WTC11 (cell line): ENCODE data around the gene SARM1. TPM values are rescaled to one million over a fixed set of nuclear protein-coding genes. Genes with fewer than 3 reads are reported as not detected.

Source experiments
- ATAC-seq: fragments of 200-7000 bp; cut with Tn5 transposase; 2 replicates; pipeline ENCODE4 v1.10.0; 2021; ENCODE audit warnings: mild to moderate bottlenecking, moderate library complexity
- CTCF ChIA-PET: fragments of 300-600 bp; sonication (Branson Sonifier 250); formaldehyde crosslinking; loops from one replicate; lab custom pipeline; 2021; ENCODE audit warnings: antibody characterized with exemption; lab: Charles Lee
- POLR2A ChIA-PET: fragments of 350-600 bp; sonication (Branson Sonifier 250); formaldehyde crosslinking; loops from one replicate; lab custom pipeline; 2021; ENCODE audit warnings: antibody characterized with exemption; lab: Charles Lee
- DNase-seq: peaks from one replicate; pipeline ENCODE4 v3.0.0; 2021; ENCODE audit warnings: low spot score
- H3K27ac Mint-ChIP-seq: 2 replicates; pipeline ENCODE4 v1.8.0; 2021; ENCODE audit warnings: mixed read lengths
- H3K27me3 Mint-ChIP-seq: 2 replicates; pipeline ENCODE4 v1.8.0; 2021; ENCODE audit warnings: low read depth, mild to moderate bottlenecking, moderate library complexity, mixed read lengths
- H3K36me3 Mint-ChIP-seq: 2 replicates; pipeline ENCODE4 v1.8.0; 2021; ENCODE audit warnings: mixed read lengths
- H3K4me1 Mint-ChIP-seq: 2 replicates; pipeline ENCODE4 v1.8.0; 2022; ENCODE audit warnings: mixed read lengths
- H3K4me3 Mint-ChIP-seq: 2 replicates; pipeline ENCODE4 v1.8.0; 2021; ENCODE audit warnings: mild to moderate bottlenecking, moderate library complexity, mixed read lengths
- H3K9me3 Mint-ChIP-seq: 2 replicates; pipeline ENCODE4 v1.8.0; 2021; ENCODE audit warnings: mixed read lengths
- CREM ChIP-seq: sonication (generic); formaldehyde crosslinking; IDR thresholded peaks from 2 replicates; pipeline ENCODE4 v1.8.1; 2022; ENCODE audit warnings: mild to moderate bottlenecking, missing genetic modification reagents, moderate library complexity
- ELF4 ChIP-seq: sonication (generic); formaldehyde crosslinking; IDR thresholded peaks from 2 replicates; pipeline ENCODE4 v1.8.1; 2022; ENCODE audit warnings: low read depth, mild to moderate bottlenecking, moderate library complexity, missing genetic modification reagents
- ESRRA ChIP-seq: sonication (generic); formaldehyde crosslinking; IDR thresholded peaks from 2 replicates; pipeline ENCODE4 v1.8.1; 2022; ENCODE audit warnings: mild to moderate bottlenecking, missing genetic modification reagents, borderline replicate concordance
- FOXJ3 ChIP-seq: sonication (generic); formaldehyde crosslinking; IDR thresholded peaks from 2 replicates; pipeline ENCODE4 v1.9.0; 2021; ENCODE audit warnings: missing genetic modification reagents, mild to moderate bottlenecking, borderline replicate concordance
- FOXK1 ChIP-seq: sonication (generic); formaldehyde crosslinking; IDR thresholded peaks from 2 replicates; pipeline ENCODE4 v1.8.0; 2022; ENCODE audit warnings: mild to moderate bottlenecking, moderate library complexity, missing genetic modification reagents
- FOXP1 ChIP-seq: sonication (generic); formaldehyde crosslinking; IDR thresholded peaks from 2 replicates; pipeline ENCODE4 v1.8.0; 2022; ENCODE audit warnings: missing genetic modification reagents, mild to moderate bottlenecking, moderate library complexity, borderline replicate concordance
- GRHL2 ChIP-seq: fragments of 250-450 bp; sonication (Bioruptor Pico); IDR thresholded peaks from 2 replicates; pipeline ENCODE4 v1.8.0; 2022; ENCODE audit warnings: mild to moderate bottlenecking, moderate library complexity; ENCODE audit not compliant: insufficient replicate concordance, severe bottlenecking
- JAZF1 ChIP-seq: fragments of 250-450 bp; sonication (Bioruptor Pico); IDR thresholded peaks from 2 replicates; pipeline ENCODE4 v1.9.0; 2021; ENCODE audit warnings: moderate library complexity, mild to moderate bottlenecking, inconsistent platforms
- MYBL2 ChIP-seq: sonication (generic); formaldehyde crosslinking; IDR thresholded peaks from 2 replicates; pipeline ENCODE4 v1.8.1; 2023; ENCODE audit warnings: mild to moderate bottlenecking, moderate library complexity, missing genetic modification reagents
- SMAD3 ChIP-seq: sonication (generic); formaldehyde crosslinking; IDR thresholded peaks from 2 replicates; pipeline ENCODE4 v1.8.0; 2022; ENCODE audit warnings: missing genetic modification reagents, mild to moderate bottlenecking, borderline replicate concordance
- TCF7 ChIP-seq: sonication (generic); formaldehyde crosslinking; IDR thresholded peaks from 2 replicates; pipeline ENCODE4 v1.8.0; 2022; ENCODE audit warnings: mild to moderate bottlenecking, low read depth, missing genetic modification reagents, moderate library complexity
- TP53 ChIP-seq: sonication (generic); formaldehyde crosslinking; IDR thresholded peaks from 2 replicates; pipeline ENCODE4 v1.8.1; 2023; ENCODE audit warnings: mild to moderate bottlenecking, missing genetic modification reagents
- ZBTB21 ChIP-seq: sonication (generic); formaldehyde crosslinking; IDR thresholded peaks from 2 replicates; pipeline ENCODE4 v1.8.1; 2023; ENCODE audit warnings: mild to moderate bottlenecking, missing genetic modification reagents, borderline replicate concordance
- ZNF423 ChIP-seq: fragments of 250-450 bp; sonication (Bioruptor Pico); IDR thresholded peaks from 2 replicates; pipeline ENCODE4 v2.1.2; 2022; ENCODE audit warnings: mild to moderate bottlenecking, moderate library complexity
- total RNA-seq: library from RNA; stranded (reverse); gene quantifications from 3 replicates; pipeline ENCODE4 v1.2.3, GENCODE V29; 2021
- TF ChIP-seq, protein P1 (sequence below): fragments of 250-450 bp; sonication (Bioruptor Pico); conservative IDR thresholded peaks from 2 replicates; pipeline ENCODE4 v1.9.0; 2021; ENCODE audit warnings: mild to moderate bottlenecking
- TF ChIP-seq, protein P2 (sequence below): sonication (generic); formaldehyde crosslinking; IDR thresholded peaks from 2 replicates; pipeline ENCODE4 v1.8.1; 2023; ENCODE audit warnings: mild to moderate bottlenecking, missing genetic modification reagents
- TF ChIP-seq, protein P3 (sequence below): sonication (generic); formaldehyde crosslinking; IDR thresholded peaks from 2 replicates; pipeline ENCODE4 v1.8.0; 2023; ENCODE audit warnings: missing genetic modification reagents
- TF ChIP-seq, protein P4 (sequence below): sonication (generic); formaldehyde crosslinking; IDR thresholded peaks from 2 replicates; pipeline ENCODE4 v1.8.1; 2022; ENCODE audit warnings: missing genetic modification reagents, borderline replicate concordance
- TF ChIP-seq, protein P5 (sequence below): sonication (generic); formaldehyde crosslinking; IDR thresholded peaks from 2 replicates; pipeline ENCODE4 v1.8.0; 2022; ENCODE audit warnings: mild to moderate bottlenecking, missing genetic modification reagents
- TF ChIP-seq, protein P6 (sequence below): sonication (generic); formaldehyde crosslinking; IDR thresholded peaks from 2 replicates; pipeline ENCODE4 v1.8.1; 2022; ENCODE audit warnings: mild to moderate bottlenecking, missing genetic modification reagents, moderate library complexity, borderline replicate concordance
- TF ChIP-seq, protein P7 (sequence below): sonication (generic); formaldehyde crosslinking; IDR thresholded peaks from 2 replicates; pipeline ENCODE4 v1.8.0; 2022; ENCODE audit warnings: mild to moderate bottlenecking, missing genetic modification reagents
- TF ChIP-seq, protein P8 (sequence below): sonication (generic); formaldehyde crosslinking; IDR thresholded peaks from 2 replicates; pipeline ENCODE4 v1.8.0; 2023; ENCODE audit warnings: mild to moderate bottlenecking, missing genetic modification reagents

Gene SARM1
- total RNA-seq, 1 experiment from 2014 or later: 3.8 TPM

DNA sequence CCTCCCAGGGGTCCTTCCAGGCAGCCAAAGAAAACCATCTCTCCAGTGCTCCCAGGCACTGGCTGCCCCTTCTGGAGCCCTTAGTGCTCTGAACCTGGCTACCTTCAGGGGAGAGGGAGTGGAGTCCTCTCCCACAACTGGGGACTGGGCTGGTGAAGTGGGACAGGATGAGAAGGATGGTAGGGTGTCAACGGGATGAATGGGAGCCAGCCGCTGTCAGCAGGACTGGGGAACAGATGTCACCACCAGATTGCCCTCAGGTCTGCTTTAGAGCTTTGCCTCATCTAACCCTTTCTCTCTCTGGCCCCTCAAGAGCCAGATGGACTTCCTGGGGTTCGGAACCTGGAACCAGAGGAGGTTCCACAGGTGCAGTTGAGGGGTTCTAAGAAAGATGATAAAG is 6.0 kb upstream of the SARM1 start:
- H3K9me3 Mint-ChIP-seq: no peaks in the 10 kb centered on the region
- H3K27ac Mint-ChIP-seq: no peak overlapping the region
- H3K4me1 Mint-ChIP-seq: peaks cover 9% of the 10 kb centered on the region
- no peaks in the 10 kb centered on the region; the same call in 1 of the 2 replicates for H3K27me3 Mint-ChIP-seq
- no peak for ATAC-seq
- POLR2A ChIA-PET: no interaction called here
- CTCF ChIA-PET: interaction anchor here (2.0 to 2.5 kb wide), 2 partner anchors 8 to 51 kb away, joined by 7 to 16 read pairs; partner anchors contain the start of gene POLDIP2
- no peak for DNase-seq
- TF ChIP-seq, protein P1, sequence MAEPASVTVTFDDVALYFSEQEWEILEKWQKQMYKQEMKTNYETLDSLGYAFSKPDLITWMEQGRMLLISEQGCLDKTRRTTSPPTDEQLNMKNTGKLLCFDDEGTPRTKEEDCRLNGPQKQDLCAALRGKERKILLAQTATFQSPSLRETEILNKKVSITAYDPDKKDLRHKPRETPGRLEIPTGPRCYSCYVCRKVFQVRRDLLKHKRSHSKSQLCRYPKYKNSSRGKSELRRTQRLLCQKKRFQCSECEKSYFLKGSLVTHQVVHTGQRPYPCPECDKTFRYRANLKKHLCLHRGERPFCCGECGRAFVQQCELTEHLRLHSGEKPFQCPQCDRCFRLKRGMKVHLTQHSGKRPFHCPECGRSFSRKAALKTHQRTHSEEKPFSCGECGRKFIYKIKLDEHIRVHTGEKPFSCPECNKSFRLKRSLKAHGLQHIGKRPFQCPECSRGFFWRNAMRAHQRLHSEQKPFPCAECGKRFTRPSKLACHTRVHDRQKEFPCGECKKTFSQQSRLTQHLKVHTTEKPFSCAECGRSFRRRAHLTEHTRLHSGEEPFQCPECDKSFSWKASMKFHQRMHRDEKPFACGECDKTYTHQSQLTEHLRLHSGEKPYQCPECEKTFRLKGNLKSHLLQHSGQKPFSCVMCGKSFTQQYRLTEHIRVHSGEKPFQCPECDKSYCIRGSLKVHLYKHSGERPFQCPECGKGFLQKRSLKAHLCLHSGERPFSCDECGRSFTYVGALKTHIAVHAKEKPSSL (CRISPR knock-in tag): no peak
- TF ChIP-seq, protein P2, sequence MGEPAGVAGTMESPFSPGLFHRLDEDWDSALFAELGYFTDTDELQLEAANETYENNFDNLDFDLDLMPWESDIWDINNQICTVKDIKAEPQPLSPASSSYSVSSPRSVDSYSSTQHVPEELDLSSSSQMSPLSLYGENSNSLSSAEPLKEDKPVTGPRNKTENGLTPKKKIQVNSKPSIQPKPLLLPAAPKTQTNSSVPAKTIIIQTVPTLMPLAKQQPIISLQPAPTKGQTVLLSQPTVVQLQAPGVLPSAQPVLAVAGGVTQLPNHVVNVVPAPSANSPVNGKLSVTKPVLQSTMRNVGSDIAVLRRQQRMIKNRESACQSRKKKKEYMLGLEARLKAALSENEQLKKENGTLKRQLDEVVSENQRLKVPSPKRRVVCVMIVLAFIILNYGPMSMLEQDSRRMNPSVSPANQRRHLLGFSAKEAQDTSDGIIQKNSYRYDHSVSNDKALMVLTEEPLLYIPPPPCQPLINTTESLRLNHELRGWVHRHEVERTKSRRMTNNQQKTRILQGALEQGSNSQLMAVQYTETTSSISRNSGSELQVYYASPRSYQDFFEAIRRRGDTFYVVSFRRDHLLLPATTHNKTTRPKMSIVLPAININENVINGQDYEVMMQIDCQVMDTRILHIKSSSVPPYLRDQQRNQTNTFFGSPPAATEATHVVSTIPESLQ (CRISPR knock-in tag): no peak
- TF ChIP-seq TCF7 (CRISPR knock-in tag) (no peak), FOXK1 (CRISPR knock-in tag) (no peak), ESRRA (CRISPR knock-in tag) (no peak)
- no peak overlapping the region for H3K4me3 Mint-ChIP-seq
- H3K36me3 Mint-ChIP-seq: peaks cover 13% of the 10 kb centered on the region

DNA sequence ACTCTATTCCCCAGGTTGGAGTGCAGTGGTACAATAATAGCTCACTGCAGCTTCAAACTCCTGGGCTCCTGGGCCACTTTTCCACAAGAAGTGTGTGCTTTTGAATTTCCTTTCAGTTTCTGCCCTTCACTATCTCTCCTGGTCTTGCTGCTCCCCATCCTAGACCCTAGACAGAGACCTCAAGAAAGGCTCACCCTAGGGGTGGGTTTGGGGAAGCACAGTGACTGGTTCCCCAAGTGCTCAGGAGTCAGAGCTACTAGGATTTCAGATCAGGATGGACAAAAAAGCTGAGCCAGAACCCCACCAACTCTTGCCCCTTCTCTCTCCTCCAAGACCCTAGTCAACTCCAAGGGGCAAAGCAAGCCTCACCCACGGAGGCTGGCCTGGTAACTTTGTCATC is 4.9 kb upstream of the SARM1 start:
- DNase-seq: no peak
- TF ChIP-seq FOXP1 (CRISPR knock-in tag) (no peak), ELF4 (CRISPR knock-in tag) (no peak), FOXJ3 (CRISPR knock-in tag) (no peak), MYBL2 (CRISPR knock-in tag) (no peak), SMAD3 (no peak), ZBTB21 (CRISPR knock-in tag) (no peak), CREM (CRISPR knock-in tag) (no peak), ZNF423 (CRISPR knock-in tag) (no peak), JAZF1 (CRISPR knock-in tag) (no peak), GRHL2 (no peak), TP53 (no peak)
- TF ChIP-seq, protein P3, sequence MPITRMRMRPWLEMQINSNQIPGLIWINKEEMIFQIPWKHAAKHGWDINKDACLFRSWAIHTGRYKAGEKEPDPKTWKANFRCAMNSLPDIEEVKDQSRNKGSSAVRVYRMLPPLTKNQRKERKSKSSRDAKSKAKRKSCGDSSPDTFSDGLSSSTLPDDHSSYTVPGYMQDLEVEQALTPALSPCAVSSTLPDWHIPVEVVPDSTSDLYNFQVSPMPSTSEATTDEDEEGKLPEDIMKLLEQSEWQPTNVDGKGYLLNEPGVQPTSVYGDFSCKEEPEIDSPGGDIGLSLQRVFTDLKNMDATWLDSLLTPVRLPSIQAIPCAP: no peak
- TF ChIP-seq, protein P4, sequence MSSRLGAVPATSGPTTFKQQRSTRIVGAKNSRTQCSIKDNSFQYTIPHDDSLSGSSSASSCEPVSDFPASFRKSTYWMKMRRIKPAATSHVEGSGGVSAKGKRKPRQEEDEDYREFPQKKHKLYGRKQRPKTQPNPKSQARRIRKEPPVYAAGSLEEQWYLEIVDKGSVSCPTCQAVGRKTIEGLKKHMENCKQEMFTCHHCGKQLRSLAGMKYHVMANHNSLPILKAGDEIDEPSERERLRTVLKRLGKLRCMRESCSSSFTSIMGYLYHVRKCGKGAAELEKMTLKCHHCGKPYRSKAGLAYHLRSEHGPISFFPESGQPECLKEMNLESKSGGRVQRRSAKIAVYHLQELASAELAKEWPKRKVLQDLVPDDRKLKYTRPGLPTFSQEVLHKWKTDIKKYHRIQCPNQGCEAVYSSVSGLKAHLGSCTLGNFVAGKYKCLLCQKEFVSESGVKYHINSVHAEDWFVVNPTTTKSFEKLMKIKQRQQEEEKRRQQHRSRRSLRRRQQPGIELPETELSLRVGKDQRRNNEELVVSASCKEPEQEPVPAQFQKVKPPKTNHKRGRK (CRISPR knock-in tag): no peak
- TF ChIP-seq, protein P5, sequence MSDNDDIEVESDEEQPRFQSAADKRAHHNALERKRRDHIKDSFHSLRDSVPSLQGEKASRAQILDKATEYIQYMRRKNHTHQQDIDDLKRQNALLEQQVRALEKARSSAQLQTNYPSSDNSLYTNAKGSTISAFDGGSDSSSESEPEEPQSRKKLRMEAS: no peak
- TF ChIP-seq, protein P6, sequence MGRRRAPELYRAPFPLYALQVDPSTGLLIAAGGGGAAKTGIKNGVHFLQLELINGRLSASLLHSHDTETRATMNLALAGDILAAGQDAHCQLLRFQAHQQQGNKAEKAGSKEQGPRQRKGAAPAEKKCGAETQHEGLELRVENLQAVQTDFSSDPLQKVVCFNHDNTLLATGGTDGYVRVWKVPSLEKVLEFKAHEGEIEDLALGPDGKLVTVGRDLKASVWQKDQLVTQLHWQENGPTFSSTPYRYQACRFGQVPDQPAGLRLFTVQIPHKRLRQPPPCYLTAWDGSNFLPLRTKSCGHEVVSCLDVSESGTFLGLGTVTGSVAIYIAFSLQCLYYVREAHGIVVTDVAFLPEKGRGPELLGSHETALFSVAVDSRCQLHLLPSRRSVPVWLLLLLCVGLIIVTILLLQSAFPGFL: no peak
- TF ChIP-seq, protein P7, sequence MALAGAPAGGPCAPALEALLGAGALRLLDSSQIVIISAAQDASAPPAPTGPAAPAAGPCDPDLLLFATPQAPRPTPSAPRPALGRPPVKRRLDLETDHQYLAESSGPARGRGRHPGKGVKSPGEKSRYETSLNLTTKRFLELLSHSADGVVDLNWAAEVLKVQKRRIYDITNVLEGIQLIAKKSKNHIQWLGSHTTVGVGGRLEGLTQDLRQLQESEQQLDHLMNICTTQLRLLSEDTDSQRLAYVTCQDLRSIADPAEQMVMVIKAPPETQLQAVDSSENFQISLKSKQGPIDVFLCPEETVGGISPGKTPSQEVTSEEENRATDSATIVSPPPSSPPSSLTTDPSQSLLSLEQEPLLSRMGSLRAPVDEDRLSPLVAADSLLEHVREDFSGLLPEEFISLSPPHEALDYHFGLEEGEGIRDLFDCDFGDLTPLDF: no peak
- TF ChIP-seq, protein P8, sequence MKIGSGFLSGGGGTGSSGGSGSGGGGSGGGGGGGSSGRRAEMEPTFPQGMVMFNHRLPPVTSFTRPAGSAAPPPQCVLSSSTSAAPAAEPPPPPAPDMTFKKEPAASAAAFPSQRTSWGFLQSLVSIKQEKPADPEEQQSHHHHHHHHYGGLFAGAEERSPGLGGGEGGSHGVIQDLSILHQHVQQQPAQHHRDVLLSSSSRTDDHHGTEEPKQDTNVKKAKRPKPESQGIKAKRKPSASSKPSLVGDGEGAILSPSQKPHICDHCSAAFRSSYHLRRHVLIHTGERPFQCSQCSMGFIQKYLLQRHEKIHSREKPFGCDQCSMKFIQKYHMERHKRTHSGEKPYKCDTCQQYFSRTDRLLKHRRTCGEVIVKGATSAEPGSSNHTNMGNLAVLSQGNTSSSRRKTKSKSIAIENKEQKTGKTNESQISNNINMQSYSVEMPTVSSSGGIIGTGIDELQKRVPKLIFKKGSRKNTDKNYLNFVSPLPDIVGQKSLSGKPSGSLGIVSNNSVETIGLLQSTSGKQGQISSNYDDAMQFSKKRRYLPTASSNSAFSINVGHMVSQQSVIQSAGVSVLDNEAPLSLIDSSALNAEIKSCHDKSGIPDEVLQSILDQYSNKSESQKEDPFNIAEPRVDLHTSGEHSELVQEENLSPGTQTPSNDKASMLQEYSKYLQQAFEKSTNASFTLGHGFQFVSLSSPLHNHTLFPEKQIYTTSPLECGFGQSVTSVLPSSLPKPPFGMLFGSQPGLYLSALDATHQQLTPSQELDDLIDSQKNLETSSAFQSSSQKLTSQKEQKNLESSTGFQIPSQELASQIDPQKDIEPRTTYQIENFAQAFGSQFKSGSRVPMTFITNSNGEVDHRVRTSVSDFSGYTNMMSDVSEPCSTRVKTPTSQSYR (CRISPR knock-in tag): no peak
- no peaks in the 10 kb centered on the region for H3K9me3 Mint-ChIP-seq
- ATAC-seq: no peak
- peaks cover 15% of the 10 kb centered on the region for H3K4me1 Mint-ChIP-seq
- ChIA-PET POLR2A (interaction anchor here (1.3 kb wide), 1 partner anchor 9 kb away, joined by 12 read pairs; the partner anchor contains the start of gene POLDIP2), CTCF (interaction anchor here (0.6 to 2.5 kb wide), 9 partner anchors 9 to 133 kb away, joined by 3 to 16 read pairs (median 4); partner anchors contain the start of gene POLDIP2)
- H3K27ac Mint-ChIP-seq: no peak overlapping the region
- H3K4me3 Mint-ChIP-seq: no peak overlapping the region
- 0 out of 2 replicates have a peak, but pooled peaks cover 3% of the 10 kb centered on the region for H3K36me3 Mint-ChIP-seq
- peaks cover 5% of the 10 kb centered on the region; the same call in 1 of the 2 replicates for H3K27me3 Mint-ChIP-seq
